Stomach (tissue), 4 donors: ENCODE results near the gene CRYBA2.

ENCODE experiments used
- CTCF ChIP-seq, 7 experiments: fragments of 450-650 bp in 4 of 7; fragments of 200-600 bp in 3 of 7; sonication (generic) in 3 of 7; IDR thresholded peaks; one replicate each; pipeline ENCODE4 v1.5.1; 2016 to 2019; ENCODE audit warnings: antibody characterized with exemption in 7 of 7, control low read depth in 2 of 7, mild to moderate bottlenecking in 1 of 7
- EP300 ChIP-seq: sonication (generic); formaldehyde crosslinking; IDR thresholded peaks from one replicate; pipeline ENCODE4 v1.6.1; 2017; ENCODE audit warnings: antibody characterized with exemption
- POLR2A ChIP-seq, 4 donors: fragments of 450-650 bp; IDR thresholded peaks; one replicate each; pipeline ENCODE4 v1.6.1; 2016; ENCODE audit warnings: antibody characterized with exemption in 4 of 4, control low read depth in 2 of 4, mild to moderate bottlenecking in 1 of 4, moderate library complexity in 1 of 4
- POLR2AphosphoS5 ChIP-seq, 3 donors: sonication (generic); formaldehyde crosslinking; IDR thresholded peaks; one replicate each; pipeline ENCODE4 v1.6.1; 2016; ENCODE audit warnings: antibody characterized with exemption in 3 of 3

GRCh38 chr2:218995561-218995960 is 2.3 kb upstream of the CRYBA2 start:
- TF ChIP-seq CTCF (IDR thresholded peaks at IDR 0.05) (no peak), EP300 (no peak), POLR2A (IDR thresholded peaks at IDR 0.05) (no peak), POLR2AphosphoS5 (IDR thresholded peaks at IDR 0.05) (no peak)
